GM18909 (cell line): ENCODE data around the gene PRKCZ.

ENCODE experiments used
- ATAC-seq: cut with Tn5 transposase; IDR thresholded peaks from one replicate; pipeline ENCODE4 v1.9.1; 2021; ENCODE audit warnings: mild to moderate bottlenecking; ENCODE audit not compliant: unreplicated experiment, poor library complexity

Gene PRKCZ

DNA sequence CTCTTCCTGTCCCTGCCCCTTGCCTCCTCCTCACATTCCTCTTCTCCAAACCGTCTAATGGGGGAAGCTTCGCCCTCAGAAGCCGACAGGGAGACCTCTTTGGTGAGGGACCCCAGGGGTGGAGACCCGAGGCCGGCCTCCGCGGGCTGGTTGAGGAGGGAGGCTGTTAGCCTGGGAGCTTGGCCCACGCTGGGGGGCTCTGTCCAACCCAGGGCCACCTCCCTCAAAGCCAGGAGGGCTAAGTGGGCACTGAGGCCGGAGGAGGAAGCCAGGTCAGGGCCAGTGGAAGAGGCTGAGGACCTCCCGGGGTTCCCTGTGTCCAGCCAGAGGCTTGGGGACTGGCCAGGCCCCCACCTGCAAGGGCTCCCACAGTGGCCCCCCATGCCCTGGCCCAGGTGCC, 25.8 kb upstream of the PRKCZ start:
- no peak for ATAC-seq

DNA sequence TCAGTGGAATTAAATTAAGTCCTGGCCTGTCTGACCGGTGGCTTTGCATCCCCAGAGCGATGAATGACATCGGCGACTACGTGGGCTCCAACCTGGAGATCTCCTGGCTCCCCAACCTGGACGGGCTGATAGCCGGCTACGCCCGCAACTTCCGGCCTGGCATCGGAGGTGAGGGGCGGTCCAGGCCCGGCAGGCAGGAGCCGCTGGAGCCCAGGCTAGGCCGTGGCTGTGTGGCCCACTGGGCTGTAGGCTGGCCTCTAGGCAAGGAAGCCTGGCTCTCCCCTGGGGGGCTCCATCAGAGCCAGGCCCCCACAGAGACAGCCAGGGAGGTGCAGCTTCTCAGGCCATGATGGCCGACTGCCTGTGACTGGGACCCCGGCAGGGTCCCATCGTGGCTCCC, 25.3 kb upstream of the PRKCZ start:
- no peak for ATAC-seq

DNA sequence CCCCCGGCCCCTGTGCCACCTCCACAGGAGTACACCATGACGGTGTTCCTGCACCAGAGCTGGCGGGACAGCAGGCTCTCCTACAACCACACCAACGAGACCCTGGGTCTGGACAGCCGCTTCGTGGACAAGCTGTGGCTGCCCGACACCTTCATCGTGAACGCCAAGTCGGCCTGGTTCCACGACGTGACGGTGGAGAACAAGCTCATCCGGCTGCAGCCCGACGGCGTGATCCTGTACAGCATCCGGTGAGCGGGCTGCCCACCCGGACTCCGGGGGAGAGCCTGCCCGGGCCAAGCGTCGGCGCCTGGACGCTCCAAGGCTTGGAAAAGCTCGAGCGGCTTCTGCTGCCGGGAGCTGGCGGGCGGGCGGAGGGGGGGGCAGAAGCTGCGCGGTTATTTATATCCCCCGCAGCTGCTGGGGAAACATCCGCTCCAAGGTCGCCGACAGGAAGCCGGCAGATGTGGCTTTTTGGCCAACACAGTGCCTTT, 24.7 kb upstream of the PRKCZ start:
- no peak for ATAC-seq

DNA sequence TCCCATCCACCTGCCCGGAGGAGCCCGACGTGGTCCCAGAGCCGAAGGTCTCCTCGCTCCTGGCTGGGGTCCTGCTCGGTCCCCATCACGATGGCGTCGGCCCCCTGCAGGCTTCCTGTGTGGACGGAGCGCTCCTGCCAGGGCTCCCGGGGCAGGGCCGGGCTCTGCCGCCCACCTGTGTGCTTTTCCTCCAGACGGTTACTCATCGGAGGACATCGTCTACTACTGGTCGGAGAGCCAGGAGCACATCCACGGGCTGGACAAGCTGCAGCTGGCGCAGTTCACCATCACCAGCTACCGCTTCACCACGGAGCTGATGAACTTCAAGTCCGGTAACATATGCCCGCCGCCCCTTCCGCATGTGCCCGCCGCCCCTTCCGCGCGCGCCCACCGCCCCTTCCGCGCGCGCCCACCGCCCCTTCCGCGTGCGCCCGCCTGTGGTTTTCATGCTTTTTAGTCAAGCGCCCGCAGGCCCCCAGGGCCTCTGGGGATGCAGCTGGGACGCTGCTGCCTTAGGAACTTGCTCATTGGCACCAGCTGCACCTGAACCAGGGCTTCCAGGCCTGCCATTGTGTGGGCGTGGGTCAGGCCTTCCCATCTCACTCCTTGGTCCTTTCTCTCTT, 22.1 kb upstream of the PRKCZ start:
- ATAC-seq: no peak

DNA sequence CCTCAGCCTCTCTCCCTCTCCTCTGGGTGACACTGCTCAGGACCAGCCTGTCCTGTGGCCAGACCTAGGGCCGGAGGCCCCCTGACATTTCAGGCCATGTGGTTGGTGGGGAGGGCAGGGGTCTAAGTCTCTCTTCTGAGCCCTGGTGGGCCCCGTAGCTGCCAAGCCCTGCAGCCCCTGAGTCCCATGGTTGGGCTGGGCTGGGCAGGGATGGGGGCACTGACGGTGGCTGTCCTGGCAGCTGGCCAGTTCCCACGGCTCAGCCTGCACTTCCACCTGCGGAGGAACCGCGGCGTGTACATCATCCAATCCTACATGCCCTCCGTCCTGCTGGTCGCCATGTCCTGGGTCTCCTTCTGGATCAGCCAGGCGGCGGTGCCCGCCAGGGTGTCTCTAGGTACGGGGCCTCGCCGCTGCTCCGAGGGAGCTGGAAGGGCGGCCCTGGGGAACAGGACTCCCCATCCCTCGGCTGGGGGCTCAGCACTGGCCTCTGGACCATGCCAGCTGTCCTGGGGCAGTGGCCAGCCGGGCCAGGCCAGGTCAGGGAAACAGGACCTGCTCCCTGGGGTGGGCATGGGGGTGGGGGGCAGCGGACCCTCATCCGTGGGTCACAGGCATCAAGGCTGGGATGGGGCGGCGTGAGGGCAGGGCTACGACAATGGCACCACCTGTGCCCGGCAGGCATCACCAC, 21.2 kb upstream of the PRKCZ start:
- ATAC-seq: no peak

DNA sequence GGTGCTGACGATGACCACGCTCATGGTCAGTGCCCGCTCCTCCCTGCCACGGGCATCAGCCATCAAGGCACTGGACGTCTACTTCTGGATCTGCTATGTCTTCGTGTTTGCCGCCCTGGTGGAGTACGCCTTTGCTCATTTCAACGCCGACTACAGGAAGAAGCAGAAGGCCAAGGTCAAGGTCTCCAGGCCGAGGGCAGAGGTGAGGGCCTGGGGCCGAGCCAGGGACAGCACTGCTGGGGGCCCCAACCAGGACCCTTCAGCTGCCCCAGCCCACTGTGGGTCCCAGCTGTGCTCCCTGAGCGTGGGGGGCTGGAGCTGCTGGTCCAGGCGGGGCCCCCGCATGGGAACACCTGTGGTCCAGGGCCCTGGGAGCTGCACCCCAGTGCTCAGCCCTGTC, 20.6 kb upstream of the PRKCZ start:
- no peak for ATAC-seq

- ATAC-seq: no peak
Observed at GRCh38 chr1:2030076-2030871, 19.9 kb upstream of the PRKCZ start.

DNA sequence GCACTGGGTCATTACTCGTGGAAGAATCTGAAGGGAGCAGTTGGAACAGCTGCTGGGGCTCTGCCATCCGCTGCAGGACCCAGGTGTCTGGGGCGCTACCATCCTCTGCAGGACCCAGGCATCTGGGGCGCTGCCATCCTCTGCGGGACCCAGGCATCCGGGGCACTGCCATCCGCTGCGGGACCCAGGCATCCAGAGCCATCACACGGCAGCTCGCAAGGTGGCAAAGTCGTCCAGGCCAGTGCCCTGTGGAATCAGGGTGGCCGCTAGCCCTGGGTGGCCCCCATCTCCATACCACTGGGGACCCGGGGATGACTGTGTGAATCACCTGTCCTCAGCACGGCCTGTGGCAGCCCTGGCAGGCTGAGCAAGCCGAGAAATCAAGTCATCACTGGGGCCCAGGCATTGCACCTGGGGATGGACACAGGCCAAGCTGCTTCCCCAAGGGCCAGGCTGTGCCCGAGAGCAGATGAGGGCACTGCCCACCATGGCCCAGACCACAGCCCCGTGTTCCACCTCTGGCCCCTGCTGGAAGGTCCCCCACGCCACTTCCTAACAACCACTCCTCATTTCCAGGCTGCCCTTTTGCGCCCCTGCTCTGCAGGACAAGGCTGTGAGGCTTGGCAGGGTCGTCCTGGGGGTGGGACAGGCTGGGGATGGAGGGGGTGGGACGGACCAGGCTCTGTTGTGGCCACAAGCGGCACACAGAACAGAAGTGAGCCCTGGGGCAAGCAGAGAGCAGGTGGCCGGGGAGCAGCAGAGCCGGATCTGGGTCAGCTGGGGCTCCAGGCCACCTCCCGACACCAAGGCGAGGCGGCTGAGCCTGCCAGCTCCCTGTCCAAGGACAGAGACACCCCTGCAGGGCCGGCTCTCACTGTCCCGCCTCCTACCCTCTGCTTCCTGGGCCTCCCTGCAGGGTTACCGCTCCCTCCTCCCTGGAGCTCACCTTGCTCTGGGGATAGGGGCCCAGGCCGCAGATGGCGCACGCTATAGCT, 18.4 kb upstream of the PRKCZ start:
- no peak for ATAC-seq

GRCh38 chr1:2032737-2033136, 17.5 kb upstream of the PRKCZ start:
- no peak for ATAC-seq

- no peak for ATAC-seq
Observed at GRCh38 chr1:2033165-2033564, 17.0 kb upstream of the PRKCZ start.

- ATAC-seq: no peak
Observed at GRCh38 chr1:2036287-2036686, 13.9 kb upstream of the PRKCZ start.

DNA sequence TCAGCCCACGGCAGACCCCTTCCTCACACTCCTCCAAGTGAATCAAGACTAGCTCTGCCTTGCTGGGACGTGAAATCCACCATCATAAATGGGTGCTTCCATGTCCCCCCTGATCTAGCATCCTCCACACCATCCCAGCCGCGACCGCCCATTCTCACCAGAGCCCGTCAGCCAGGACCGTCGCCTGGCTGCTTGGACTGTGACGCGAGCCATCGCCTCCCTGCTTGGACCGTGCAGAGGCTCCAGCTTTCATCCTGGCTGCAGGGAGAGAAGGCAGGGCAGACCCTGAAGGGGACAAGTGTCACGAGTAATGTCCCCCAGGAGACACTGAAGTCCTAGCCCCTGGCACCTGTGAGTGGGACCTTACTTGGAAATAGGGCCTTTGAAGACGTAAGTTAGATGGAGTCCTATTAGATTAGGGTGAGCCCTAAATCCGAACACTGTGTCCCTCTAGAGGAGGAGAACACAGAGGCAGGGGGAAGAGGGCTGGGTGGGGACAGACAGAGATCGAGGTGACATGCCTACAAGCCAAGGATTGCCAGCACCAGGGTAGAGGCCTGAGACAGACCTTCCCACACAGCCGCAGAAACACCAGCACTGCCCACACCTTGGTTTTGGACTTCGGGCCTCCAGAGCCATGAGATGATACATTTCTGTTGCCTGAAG, 12.8 kb upstream of the PRKCZ start:
- ATAC-seq: no peak

GRCh38 chr1:2038229-2038628, 12.0 kb upstream of the PRKCZ start:
- ATAC-seq: no peak

GRCh38 chr1:2039251-2039650, 11.0 kb upstream of the PRKCZ start:
- ATAC-seq: no peak

DNA sequence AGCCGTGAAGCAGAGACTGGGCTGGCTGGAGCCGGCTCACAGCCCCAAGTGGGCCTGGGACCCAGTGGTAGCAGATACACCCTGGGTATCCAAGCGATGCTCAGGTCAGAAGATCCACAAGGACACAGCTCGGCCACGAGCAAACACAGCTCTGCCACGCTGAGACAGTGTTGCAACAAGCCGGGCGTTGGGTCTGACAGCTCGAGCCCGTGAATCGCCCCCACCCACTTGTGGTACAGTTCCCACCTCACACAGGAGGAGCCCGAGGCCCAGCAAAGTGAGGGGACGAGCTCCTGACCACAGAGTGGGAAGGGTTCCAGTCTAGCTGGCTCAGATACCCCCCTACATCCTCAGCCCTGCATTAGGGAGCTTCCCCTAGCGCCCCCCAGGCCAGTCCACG, 8.9 kb upstream of the PRKCZ start:
- ATAC-seq: no peak

DNA sequence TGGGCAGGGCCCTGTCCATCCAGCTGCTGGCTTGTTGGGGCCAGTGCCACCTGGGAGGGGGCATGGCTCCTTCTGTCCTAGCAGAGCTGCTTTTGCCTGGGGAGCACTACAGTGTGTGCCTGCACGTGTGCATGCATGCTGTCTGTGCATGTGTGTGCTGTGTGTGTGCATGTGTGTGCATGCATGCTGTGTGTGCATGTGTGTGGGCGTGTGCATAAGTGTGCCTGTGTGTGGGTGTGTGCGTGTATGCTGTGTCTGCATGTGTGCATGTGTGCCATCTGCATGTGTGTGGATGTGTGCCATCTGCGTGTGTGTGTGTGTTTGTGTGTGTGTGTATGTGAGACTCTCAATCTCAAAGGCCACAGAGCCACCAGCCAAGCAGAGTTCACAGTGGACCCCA, 8.3 kb upstream of the PRKCZ start:
- ATAC-seq: no peak

DNA sequence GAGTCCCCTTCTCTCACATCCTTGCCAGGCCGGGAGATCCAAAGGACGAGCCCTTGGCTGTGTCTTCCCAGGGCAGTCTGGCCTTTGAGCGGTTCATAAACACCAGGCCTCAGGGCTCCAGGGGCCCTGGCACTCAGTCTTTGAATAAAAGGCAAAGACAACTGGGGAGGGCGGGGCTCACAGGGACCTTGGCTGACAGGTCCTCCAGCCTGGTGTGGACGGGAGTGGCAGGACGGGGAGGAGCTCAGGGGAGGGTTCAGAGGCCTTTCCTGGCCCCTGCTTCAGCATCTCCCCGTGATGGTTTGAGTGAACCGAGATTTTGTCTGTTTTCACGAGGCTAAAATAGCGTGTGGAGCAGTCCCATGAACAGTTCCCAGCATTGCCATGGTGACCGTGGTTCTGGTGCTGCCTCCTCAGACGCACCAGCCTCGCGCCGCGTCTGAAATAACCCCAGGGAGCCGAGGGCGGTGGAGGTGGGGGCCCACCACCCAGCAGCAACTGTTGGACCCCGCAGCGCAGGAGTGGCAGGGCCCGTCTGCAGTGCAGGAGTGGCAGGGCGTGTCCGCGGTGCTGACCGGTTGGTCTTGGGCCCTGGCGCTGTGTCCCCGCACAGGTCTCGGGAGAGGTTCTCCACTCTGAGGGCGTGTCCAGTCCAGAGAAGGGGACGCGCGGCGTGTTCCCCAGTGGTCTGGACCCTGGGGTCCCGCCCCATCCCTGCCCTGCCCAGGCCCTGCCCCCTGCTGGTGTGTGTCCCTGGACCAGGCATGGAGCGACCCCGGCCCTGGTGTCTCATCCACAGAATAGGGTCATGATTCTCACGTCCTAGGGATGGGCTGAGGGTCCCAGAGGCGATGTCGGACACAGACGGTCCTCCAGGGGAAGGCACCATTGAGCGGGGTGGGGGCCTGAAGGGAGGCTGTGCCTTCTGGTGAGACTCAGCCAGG, 7.1 kb upstream of the PRKCZ start:
- ATAC-seq: no peak

GRCh38 chr1:2043886-2044285, 6.3 kb upstream of the PRKCZ start:
- no peak for ATAC-seq
